Endothelial cell of umbilical vein (primary cell): ENCODE data around the gene PPM1H.

Source experiments
- EZH2 ChIP-seq: IDR thresholded peaks from 2 replicates; pipeline ENCODE4 v1.6.1; 2012; ENCODE audit warnings: borderline replicate concordance, low read depth, mild to moderate bottlenecking, moderate library complexity, low read length, inconsistent platforms; ENCODE audit not compliant: severe bottlenecking
- POLR2AphosphoS5 ChIP-seq: IDR thresholded peaks from 2 replicates; pipeline ENCODE4 v1.6.1; 2012; ENCODE audit warnings: low read depth, mild to moderate bottlenecking, control low read depth, low read length, moderate library complexity; ENCODE audit not compliant: insufficient read depth

GRCh38 chr12:62635649-62636048 is 299.3 kb downstream of the PPM1H start:
- TF ChIP-seq POLR2AphosphoS5: no peak
- no peak for TF ChIP-seq EZH2
